ENCODE data around the gene GORAB.

Gene GORAB

DNA sequence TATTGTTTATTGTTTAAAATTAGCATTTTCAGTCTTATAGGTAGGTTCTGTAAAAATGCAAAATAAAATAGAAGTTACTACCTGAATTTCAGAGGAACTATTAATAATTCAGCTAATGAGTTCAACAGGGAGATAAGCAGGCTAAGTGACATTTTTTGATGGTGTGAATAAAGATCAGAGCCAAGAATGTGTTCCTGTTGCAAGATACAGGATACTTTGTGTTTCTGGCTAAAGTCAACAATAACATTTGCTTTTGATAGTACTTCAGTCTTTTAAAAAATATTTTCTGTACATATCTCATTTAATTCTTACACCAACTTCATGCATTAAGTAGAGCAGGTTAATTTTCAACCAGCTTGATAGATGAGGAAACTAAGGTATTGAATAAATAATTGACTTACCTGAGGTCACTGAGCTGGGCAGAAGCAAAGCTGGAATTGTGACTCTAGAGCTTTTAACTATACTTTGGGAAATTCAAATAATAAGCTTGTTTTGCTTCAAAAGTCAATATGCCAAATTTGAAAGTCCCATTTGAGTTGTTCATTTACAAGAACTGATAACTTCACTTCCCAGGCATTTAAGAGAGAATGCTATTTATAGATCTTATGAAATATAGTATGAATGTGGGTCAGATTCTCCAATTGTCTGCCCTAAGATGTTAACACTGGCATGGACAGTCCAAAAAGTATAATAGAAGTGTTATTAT is 6.0 kb downstream of the GORAB start:
- no peak overlapping the region for H2BK120ac ChIP-seq (ENCODE audit: low read depth, low read length)
- H4K8ac ChIP-seq (ENCODE audit: low read length) = no peak overlapping the region
- H3K14ac ChIP-seq (ENCODE audit: low read length in 2 of 2) = no peak overlapping the region
- DNase-seq = peak; percentile 51
- H3K4ac ChIP-seq (ENCODE audit: low read depth in 1 of 2, low read length in 2 of 2) = no peak overlapping the region
- peaks cover 5% of the 10 kb centered on the region for H3K4me1 ChIP-seq (ENCODE audit: control insufficient read depth, insufficient read depth, low read depth, low read length)
- H3K4me2 ChIP-seq (ENCODE audit: low read length, poor library complexity, severe bottlenecking) = no peak overlapping the region
- peak overlapping the region in 1 of 2 experiments; percentile 65 for H3K4me3 ChIP-seq (ENCODE audit: insufficient read depth in 1 of 2, low read depth in 1 of 2, low read length in 2 of 2)
- no peak overlapping the region for H2AK5ac ChIP-seq (ENCODE audit: low read length, severe bottlenecking)
- peak overlapping the region; percentile 90 for H3K9ac ChIP-seq (ENCODE audit: low read length)
- no peak overlapping the region for H3K18ac ChIP-seq (ENCODE audit: low read depth in 1 of 2, low read length in 2 of 2)
- H2BK12ac ChIP-seq (ENCODE audit: low read length in 2 of 2) = no peak overlapping the region
- H2AFZ ChIP-seq (ENCODE audit: low read depth, low read length) = no peak overlapping the region
- H3K79me1 ChIP-seq (replicated peaks; ENCODE audit: low read length, poor library complexity, severe bottlenecking) = peaks cover 12% of the 10 kb centered on the region
- H3K23ac ChIP-seq (ENCODE audit: low read length in 2 of 2) = no peak overlapping the region
- H3K27ac ChIP-seq (ENCODE audit: low read length, poor library complexity, severe bottlenecking) = peak overlapping the region; percentile 67
- H2BK15ac ChIP-seq (ENCODE audit: low read depth, poor library complexity, severe bottlenecking) = no peak overlapping the region
- H3K36me3 ChIP-seq (ENCODE audit: control insufficient read depth in 1 of 2, insufficient read depth in 2 of 2, low read depth in 1 of 2, low read length in 2 of 2) = peaks cover 4 to 61% of the 10 kb centered on the region in 2 experiments
- H2BK5ac ChIP-seq (ENCODE audit: low read depth, low read length, poor library complexity, severe bottlenecking) = no peak overlapping the region
- no peaks in the 10 kb centered on the region for H3K27me3 ChIP-seq (ENCODE audit: control insufficient read depth in 1 of 2, insufficient read depth in 1 of 2, low read length in 2 of 2)
- no peak overlapping the region for H4K91ac ChIP-seq (ENCODE audit: low read length)
- peaks cover 6% of the 10 kb centered on the region for H3K9me3 ChIP-seq (ENCODE audit: control insufficient read depth, low read length)

DNA sequence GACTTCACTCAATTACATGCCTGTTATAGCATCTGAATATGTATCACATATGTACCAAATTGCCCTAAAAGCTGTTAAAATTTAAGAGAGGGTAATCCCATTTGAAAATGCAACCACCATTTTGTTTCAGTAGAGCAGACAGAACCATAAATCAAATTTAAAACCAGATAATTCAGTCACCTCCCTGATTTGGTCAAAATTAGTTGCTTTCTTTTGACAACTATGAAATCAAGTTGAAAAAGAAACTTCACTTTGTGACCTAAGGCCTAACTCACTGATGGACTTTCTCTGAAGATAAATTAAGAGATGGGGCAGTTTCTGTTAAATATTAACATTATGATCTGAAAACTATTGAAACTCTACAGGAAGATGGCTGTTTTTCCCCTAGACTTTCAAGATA is 6.7 kb downstream of the GORAB start:
- Histone ChIP-seq H3K9ac (ENCODE audit: low read length) (peak overlapping the region; percentile 90), H3K23ac (ENCODE audit: low read length in 2 of 2) (no peak overlapping the region), H3K4ac (ENCODE audit: low read depth in 1 of 2, low read length in 2 of 2) (no peak overlapping the region), H2BK5ac (ENCODE audit: low read depth, low read length, poor library complexity, severe bottlenecking) (no peak overlapping the region), H3K9me3 (ENCODE audit: control insufficient read depth, low read length) (peaks cover 6% of the 10 kb centered on the region), H2BK15ac (ENCODE audit: low read depth, poor library complexity, severe bottlenecking) (no peak overlapping the region), H2AK5ac (ENCODE audit: low read length, severe bottlenecking) (no peak overlapping the region), H3K79me1 (replicated peaks; ENCODE audit: low read length, poor library complexity, severe bottlenecking) (peaks cover 12% of the 10 kb centered on the region), H3K14ac (ENCODE audit: low read length in 2 of 2) (no peak overlapping the region), H3K36me3 (ENCODE audit: control insufficient read depth in 1 of 2, insufficient read depth in 2 of 2, low read depth in 1 of 2, low read length in 2 of 2) (peaks cover 4 to 67% of the 10 kb centered on the region in 2 experiments), H2BK120ac (ENCODE audit: low read depth, low read length) (no peak overlapping the region), H3K4me2 (ENCODE audit: low read length, poor library complexity, severe bottlenecking) (no peak overlapping the region), H3K27me3 (ENCODE audit: control insufficient read depth in 1 of 2, insufficient read depth in 1 of 2, low read length in 2 of 2) (no peaks in the 10 kb centered on the region), H3K18ac (ENCODE audit: low read depth in 1 of 2, low read length in 2 of 2) (no peak overlapping the region), H4K91ac (ENCODE audit: low read length) (no peak overlapping the region), H2AFZ (ENCODE audit: low read depth, low read length) (no peak overlapping the region), H4K8ac (ENCODE audit: low read length) (no peak overlapping the region), H2BK12ac (ENCODE audit: low read length in 2 of 2) (no peak overlapping the region), H3K4me3 (ENCODE audit: insufficient read depth in 1 of 2, low read depth in 1 of 2, low read length in 2 of 2) (peak overlapping the region in 1 of 2 experiments; percentile 20), H3K27ac (ENCODE audit: low read length, poor library complexity, severe bottlenecking) (peak overlapping the region; percentile 67), H3K4me1 (ENCODE audit: control insufficient read depth, insufficient read depth, low read depth, low read length) (peaks cover 5% of the 10 kb centered on the region)
- DNase-seq = no peak

DNA sequence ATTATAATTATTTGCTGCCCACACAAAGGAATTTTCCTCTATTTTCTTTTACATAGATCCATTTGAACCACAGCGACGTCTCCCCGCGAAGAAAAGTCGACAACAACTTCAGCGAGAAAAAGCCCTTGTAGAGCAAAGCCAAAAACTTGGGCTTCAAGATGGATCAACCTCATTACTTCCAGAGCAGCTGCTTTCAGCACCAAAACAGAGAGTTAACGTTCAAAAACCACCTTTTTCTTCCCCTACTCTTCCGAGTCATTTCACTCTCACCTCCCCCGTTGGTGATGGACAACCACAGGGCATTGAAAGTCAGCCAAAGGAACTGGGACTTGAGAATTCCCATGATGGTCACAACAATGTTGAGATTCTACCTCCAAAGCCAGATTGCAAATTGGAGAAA is 7.2 kb downstream of the GORAB start:
- H2BK15ac ChIP-seq (ENCODE audit: low read depth, poor library complexity, severe bottlenecking) = no peak overlapping the region
- H4K91ac ChIP-seq (ENCODE audit: low read length) = no peak overlapping the region
- peak overlapping the region in 1 of 2 experiments; percentile 17 for H3K4me3 ChIP-seq (ENCODE audit: insufficient read depth in 1 of 2, low read depth in 1 of 2, low read length in 2 of 2)
- H4K8ac ChIP-seq (ENCODE audit: low read length) = no peak overlapping the region
- no peaks in the 10 kb centered on the region for H3K27me3 ChIP-seq (ENCODE audit: control insufficient read depth in 1 of 2, insufficient read depth in 1 of 2, low read length in 2 of 2)
- no peak overlapping the region for H2BK120ac ChIP-seq (ENCODE audit: low read depth, low read length)
- DNase-seq = no peak
- no peak overlapping the region for H3K27ac ChIP-seq (ENCODE audit: low read length, poor library complexity, severe bottlenecking)
- H2AFZ ChIP-seq (ENCODE audit: low read depth, low read length) = no peak overlapping the region
- peaks cover 12% of the 10 kb centered on the region for H3K79me1 ChIP-seq (replicated peaks; ENCODE audit: low read length, poor library complexity, severe bottlenecking)
- H3K9ac ChIP-seq (ENCODE audit: low read length) = no peak overlapping the region
- peaks cover 4 to 67% of the 10 kb centered on the region in 2 experiments for H3K36me3 ChIP-seq (ENCODE audit: control insufficient read depth in 1 of 2, insufficient read depth in 2 of 2, low read depth in 1 of 2, low read length in 2 of 2)
- no peak overlapping the region for H2BK5ac ChIP-seq (ENCODE audit: low read depth, low read length, poor library complexity, severe bottlenecking)
- no peak overlapping the region for H3K18ac ChIP-seq (ENCODE audit: low read depth in 1 of 2, low read length in 2 of 2)
- 97% methylated on average over 9 of the region's 9 CpGs for WGBS
- H3K23ac ChIP-seq (ENCODE audit: low read length in 2 of 2) = no peak overlapping the region
- no peak overlapping the region for H3K4me2 ChIP-seq (ENCODE audit: low read length, poor library complexity, severe bottlenecking)
- no peak overlapping the region for H3K4ac ChIP-seq (ENCODE audit: low read depth in 1 of 2, low read length in 2 of 2)
- H3K4me1 ChIP-seq (ENCODE audit: control insufficient read depth, insufficient read depth, low read depth, low read length) = peaks cover 5% of the 10 kb centered on the region
- peaks cover 6% of the 10 kb centered on the region for H3K9me3 ChIP-seq (ENCODE audit: control insufficient read depth, low read length)
- peak overlapping the region; percentile 43 for H2AK5ac ChIP-seq (ENCODE audit: low read length, severe bottlenecking)
- no peak overlapping the region for H2BK12ac ChIP-seq (ENCODE audit: low read length in 2 of 2)
- no peak overlapping the region for H3K14ac ChIP-seq (ENCODE audit: low read length in 2 of 2)

DNA sequence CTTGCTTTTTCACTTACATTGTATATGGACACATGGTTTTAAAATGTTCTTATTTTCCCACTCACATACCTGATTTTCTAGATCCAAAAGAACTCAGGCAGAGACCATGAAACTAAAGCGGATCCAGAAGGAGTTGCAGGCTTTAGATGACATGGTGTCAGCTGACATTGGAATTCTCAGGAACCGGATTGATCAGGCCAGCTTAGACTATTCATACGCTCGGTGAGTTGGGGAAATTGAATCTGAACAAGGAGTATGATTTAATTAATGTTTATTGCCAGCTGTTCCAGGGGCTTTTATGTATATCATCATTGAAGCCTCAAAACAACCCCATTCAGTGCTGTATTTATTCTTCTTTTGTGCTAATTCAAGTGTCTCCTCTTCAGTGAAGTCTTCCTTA is 12.7 kb downstream of the GORAB start:
- 100% methylated on average over 2 of the region's 4 CpGs for WGBS
- H3K4me2 ChIP-seq (ENCODE audit: low read length, poor library complexity, severe bottlenecking) = no peak overlapping the region
- no peaks in the 10 kb centered on the region for H3K27me3 ChIP-seq (ENCODE audit: control insufficient read depth in 1 of 2, insufficient read depth in 1 of 2, low read length in 2 of 2)

More for the DNA sequence above, 12.7 kb downstream of the GORAB start:
- H4K91ac ChIP-seq (ENCODE audit: low read length) = no peak overlapping the region
- H2BK12ac ChIP-seq (ENCODE audit: low read length in 2 of 2) = no peak overlapping the region
- H4K8ac ChIP-seq (ENCODE audit: low read length) = no peak overlapping the region
- H3K18ac ChIP-seq (ENCODE audit: low read depth in 1 of 2, low read length in 2 of 2) = no peak overlapping the region
- no peak overlapping the region for H2BK5ac ChIP-seq (ENCODE audit: low read depth, low read length, poor library complexity, severe bottlenecking)
- peak overlapping the region; percentile 6 for H3K27ac ChIP-seq (ENCODE audit: low read length, poor library complexity, severe bottlenecking)
- no peaks in the 10 kb centered on the region for H3K4me1 ChIP-seq (ENCODE audit: control insufficient read depth, insufficient read depth, low read depth, low read length)
- no peak overlapping the region for H2AFZ ChIP-seq (ENCODE audit: low read depth, low read length)
- no peak overlapping the region for H3K14ac ChIP-seq (ENCODE audit: low read length in 2 of 2)
- H3K79me1 ChIP-seq (replicated peaks; ENCODE audit: low read length, poor library complexity, severe bottlenecking) = peaks cover 9% of the 10 kb centered on the region
- no peak overlapping the region for H3K23ac ChIP-seq (ENCODE audit: low read length in 2 of 2)
- H3K9ac ChIP-seq (ENCODE audit: low read length) = peak overlapping the region; percentile 51
- H2BK15ac ChIP-seq (ENCODE audit: low read depth, poor library complexity, severe bottlenecking) = no peak overlapping the region
- no peak for DNase-seq
- no peak overlapping the region for H2AK5ac ChIP-seq (ENCODE audit: low read length, severe bottlenecking)
- no peak overlapping the region for H3K4ac ChIP-seq (ENCODE audit: low read depth in 1 of 2, low read length in 2 of 2)
- H3K36me3 ChIP-seq (ENCODE audit: control insufficient read depth in 1 of 2, insufficient read depth in 2 of 2, low read depth in 1 of 2, low read length in 2 of 2) = peaks cover 15 to 85% of the 10 kb centered on the region in 2 experiments
- no peak overlapping the region for H3K4me3 ChIP-seq (ENCODE audit: insufficient read depth in 1 of 2, low read depth in 1 of 2, low read length in 2 of 2)
- H3K9me3 ChIP-seq (ENCODE audit: control insufficient read depth, low read length) = peaks cover 5% of the 10 kb centered on the region
- no peak overlapping the region for H2BK120ac ChIP-seq (ENCODE audit: low read depth, low read length)
